HG02973 (cell line): ENCODE data around the gene SUGCT.

Experiments used
- ATAC-seq: cut with Tn5 transposase; IDR thresholded peaks from one replicate; pipeline ENCODE4 v1.9.1; 2021; ENCODE audit warnings: moderate library complexity; ENCODE audit not compliant: unreplicated experiment

SUGCT gene

GRCh38 chr7:40800771-40801170, 666.0 kb downstream of the SUGCT start:
- ATAC-seq, result no peak

DNA sequence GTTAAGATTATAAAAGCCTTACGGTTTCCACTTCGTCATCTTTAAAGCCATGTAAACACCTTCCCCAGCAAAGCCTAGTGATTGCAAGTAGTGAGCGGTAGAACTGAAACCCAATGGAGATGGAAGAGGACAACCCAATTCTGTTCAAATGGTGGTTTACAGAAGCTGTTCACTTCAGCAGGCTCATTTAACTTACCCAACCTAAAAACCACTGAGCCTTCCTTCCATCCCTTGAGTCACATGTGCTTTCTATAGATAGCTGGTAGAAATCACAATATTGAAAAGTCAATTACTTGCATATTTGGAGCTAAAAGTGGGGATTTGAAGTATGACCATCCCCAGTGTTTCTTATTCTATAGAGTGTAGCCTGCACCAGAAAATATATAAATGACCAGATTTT, 667.7 kb downstream of the SUGCT start:
- no peak for ATAC-seq

GRCh38 chr7:40804477-40805215, 669.8 kb downstream of the SUGCT start:
- no peak for ATAC-seq

DNA sequence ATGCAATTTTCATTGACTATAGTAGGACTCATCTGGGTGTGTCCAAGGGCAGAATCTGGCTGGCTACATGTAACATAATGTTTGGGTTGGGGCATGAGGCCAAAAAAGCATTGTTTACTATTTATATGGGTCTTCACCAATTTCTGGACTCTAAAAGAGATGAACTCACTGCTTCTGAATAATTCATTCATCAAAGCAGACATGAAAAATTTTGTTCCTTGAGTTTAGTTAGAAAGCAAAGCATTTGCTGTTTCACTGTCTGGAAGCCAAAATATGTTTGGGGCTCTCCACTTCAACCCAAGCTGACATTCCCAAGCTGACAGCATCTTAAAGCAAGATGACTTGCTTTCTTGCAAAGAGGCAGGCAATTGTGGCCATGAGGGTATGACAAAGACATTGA, 670.6 kb downstream of the SUGCT start:
- ATAC-seq, result no peak

DNA sequence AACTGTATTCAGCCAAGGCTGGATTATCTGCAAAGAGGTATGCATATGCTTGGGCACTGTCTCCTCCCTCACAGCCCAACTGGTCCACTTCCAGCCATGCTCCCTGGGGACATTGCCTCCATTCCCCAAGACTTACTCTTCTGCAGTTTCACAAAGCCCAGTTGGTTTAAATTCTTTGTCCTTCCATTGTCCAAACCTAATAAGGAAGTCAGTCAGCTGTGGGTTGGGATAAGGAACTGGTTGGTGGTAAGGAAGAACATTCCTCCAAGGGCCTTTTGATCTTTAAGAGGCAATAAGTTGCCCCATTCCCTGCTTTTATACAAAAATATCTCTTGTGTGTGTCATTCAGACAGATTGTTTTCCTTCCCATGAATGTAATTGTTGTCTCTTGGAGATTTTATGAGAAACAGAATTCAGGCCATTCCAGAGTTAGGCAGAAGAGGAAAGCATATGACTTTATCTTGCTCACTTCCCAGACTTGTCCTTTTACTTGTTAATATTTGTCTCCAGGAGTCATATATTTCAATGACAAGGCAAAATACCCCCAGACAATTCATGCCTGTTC, 673.7 kb downstream of the SUGCT start:
- no peak for ATAC-seq

- ATAC-seq, result no peak
Measured at GRCh38 chr7:40810274-40810673, 675.5 kb downstream of the SUGCT start.

- ATAC-seq, result no peak
Measured at GRCh38 chr7:40811666-40812065, 676.9 kb downstream of the SUGCT start.

GRCh38 chr7:40815022-40815421, 680.2 kb downstream of the SUGCT start:
- ATAC-seq, result no peak

GRCh38 chr7:40815512-40815911, 680.7 kb downstream of the SUGCT start:
- no peak for ATAC-seq

DNA sequence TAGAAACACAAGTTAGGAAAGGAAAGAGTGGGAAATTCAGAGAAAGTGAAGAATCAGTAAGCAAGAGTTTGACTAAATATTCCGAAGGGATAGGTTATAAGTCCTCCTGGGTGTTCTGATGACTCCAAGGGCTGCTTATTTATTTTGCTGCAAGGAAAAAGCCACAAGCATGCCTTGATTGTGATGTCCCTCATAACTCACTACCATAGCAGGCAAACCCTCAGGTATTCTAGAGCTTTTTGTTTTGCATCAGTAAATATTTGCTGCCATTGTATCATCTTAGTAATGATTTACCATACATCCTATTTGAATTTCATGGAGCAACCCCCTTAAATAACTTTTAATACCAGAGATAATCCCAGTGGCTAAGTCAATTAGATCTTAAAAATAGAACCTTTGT, 688.1 kb downstream of the SUGCT start:
- no peak for ATAC-seq

GRCh38 chr7:40824461-40824860, 689.7 kb downstream of the SUGCT start:
- no peak for ATAC-seq

DNA sequence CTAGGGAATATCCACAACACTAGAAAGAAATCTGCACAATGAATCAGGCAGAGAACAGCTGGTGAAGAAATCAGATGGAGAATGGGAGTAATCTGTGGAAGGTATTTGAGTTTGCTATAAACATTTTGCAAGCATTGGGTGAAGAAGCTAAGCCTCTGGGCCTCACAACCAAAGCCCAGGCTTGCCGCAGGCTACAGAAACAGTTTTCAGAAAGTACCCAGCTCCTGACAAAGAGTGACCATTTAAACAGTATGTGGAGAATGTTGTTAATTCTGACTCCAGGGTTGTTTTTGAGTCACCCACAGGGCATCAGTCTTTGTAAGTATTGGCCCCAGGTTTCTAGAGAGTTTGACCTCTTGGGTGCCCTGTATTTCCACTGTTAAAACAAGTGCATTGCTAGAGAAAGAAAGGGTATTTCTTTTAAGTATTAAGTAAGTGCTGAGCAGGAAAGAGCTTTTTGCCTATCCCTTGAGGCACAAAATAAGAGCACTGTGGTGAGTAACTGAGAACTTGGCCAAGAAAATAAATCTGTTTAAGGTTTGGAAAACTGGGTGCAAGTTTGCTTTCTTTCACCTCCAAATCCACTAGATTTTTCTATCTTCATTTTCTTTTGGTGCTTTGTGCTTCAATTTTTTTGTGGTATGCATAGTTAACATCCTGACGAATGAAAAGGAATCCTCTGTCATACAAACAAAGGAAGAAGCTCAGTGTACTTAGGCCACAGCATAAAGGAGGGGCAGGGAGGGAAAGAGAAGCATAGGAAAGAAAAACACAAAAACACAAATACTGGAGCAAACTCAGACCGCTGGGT, 691.8 kb downstream of the SUGCT start:
- no peak for ATAC-seq

- no peak for ATAC-seq
Measured at GRCh38 chr7:40827222-40828085, 692.6 kb downstream of the SUGCT start.

DNA sequence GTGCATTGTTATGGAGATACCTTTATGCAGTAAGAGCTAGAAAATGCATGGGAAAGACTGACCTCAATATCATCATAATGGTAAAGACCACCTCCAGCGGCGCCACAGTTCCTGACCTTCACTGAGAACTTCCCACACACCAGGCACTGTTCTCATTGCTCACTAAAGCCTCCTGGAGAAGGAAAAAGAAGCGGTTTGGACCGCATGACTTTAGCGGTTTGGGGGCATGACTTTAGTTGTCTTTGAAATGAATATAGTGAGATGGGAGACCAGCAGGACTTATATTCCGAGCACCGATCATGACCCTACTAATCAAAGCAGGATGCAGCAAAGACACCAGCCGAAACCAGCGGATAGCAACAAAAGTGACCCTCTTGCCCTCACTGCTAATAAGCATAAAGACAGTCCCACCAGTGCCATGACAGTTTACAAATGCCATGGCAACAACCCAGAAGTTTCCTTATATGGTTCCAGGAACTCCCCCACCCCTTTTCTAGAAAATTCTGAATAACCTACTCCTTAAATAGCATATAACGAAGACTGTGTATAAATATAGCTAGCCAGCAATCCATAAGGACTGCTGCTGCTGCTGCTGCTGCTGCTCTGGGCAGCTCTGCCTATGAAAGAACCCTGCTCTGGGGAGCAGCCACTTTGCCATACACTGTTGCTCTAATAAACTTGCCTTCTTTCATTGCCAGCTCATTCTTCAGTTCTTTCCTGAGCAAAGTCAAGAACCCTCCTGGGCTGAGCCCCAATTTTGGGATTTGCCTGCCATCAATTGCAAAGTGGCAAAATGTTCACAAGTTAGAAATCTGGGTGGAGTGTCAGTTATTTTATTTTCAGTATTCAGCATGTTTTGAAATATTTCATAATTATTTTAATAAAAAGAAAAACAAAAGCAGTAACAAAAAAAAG, 694.1 kb downstream of the SUGCT start:
- ATAC-seq, result no peak

GRCh38 chr7:40833191-40833887, 698.5 kb downstream of the SUGCT start:
- ATAC-seq, result no peak

DNA sequence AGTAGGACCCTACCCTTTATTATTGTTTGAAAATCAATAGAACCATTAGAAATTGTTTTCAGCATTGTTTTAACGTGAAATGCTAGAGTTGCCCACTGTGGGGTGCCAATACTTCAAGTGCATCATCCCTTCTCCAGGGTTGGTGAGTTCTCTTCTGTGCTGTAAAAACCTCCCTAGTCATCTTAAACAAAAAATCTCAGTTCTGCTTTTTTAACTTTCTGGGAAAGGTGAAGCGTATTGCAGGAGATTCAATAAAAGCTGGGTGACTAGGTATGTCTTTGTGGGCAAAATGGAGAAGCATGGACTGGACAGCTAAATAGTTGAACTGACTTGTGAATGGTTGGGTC, 699.1 kb downstream of the SUGCT start:
- ATAC-seq, result no peak

- ATAC-seq, result no peak
Measured at GRCh38 chr7:40836218-40836617, 701.4 kb downstream of the SUGCT start.

DNA sequence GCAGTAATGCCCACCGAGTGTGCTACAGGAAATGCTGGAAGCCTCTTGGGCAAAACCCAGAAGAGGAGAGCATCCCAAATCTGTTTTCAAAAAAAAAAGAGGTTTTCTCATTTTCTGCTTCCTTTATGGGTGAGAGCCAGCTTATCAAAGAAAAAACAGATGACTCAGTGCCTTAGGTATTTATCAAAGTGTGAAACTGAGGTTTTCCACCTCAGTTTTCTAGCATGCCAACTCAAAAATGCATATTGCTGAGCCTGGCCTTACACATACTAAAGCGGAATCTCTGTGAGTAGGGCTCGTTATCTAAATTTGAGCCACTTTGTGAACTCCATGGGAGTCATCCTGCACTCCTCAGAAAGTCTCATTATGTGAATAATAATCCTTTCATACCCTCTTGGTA, 705.1 kb downstream of the SUGCT start:
- no peak for ATAC-seq

DNA sequence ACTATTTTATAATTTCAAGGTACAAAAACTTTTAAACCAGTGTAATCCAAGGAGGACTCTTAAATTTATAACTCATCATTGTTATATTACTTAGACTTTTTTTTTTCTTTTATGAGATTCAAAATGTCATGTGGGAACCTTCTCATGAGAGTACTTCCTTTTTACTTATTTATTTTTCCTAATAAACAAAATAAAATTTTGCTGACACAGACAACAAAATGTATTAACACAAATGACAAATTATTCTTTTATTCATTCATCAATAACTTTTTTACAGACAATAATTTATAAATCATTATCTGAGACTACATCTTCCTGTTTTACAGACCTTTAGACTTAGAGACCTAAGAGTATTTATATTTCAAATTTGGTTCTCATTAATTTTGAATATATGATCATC, 706.2 kb downstream of the SUGCT start:
- ATAC-seq, result no peak

DNA sequence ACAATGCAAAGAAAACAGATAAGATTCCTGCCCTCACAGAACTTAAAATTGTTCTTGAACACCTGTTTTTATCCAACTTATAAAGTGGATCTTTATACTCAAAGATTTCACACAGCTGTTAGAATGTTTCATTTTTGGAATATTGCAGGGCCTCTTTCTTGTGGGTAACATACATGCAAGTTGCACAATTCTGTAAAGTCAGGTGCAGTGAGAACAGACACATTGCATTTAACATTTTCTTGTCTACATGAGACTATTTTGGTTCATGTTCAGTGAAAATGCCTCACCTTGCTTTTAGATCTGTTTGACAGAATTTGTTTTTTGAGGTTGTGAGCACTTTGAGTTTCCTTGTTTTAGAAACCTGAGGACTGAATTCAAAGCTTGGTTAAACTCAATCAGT, 707.8 kb downstream of the SUGCT start:
- ATAC-seq, result no peak
